Endothelial cell of umbilical vein (primary cell): Measurements from ENCODE around the gene TJP1. TPM values are rescaled to one million over a fixed set of nuclear protein-coding genes. Genes with fewer than 3 reads are reported as not detected.

Experiments used
- BruUV-seq: library from RNA; stranded (reverse); fragments of 400-500 nt; replicated peaks from 2 replicates; lab custom pipeline; 2021; lab: Mats Ljungman, UMichigan
- CTCF ChIA-PET: fragments of 300-600, 350-600 bp; sonication (Branson Sonifier 250); formaldehyde crosslinking; loops from one replicate; lab custom pipeline; 2021; ENCODE audit warnings: antibody characterized with exemption, inconsistent platforms; lab: Charles Lee
- POLR2A ChIA-PET: fragments of 300-600, 350-600 bp; sonication (Branson Sonifier 250); formaldehyde crosslinking; loops from one replicate; lab custom pipeline; 2021; ENCODE audit warnings: antibody characterized with exemption, inconsistent platforms; lab: Charles Lee
- DNase-seq: peaks from one replicate; pipeline ENCODE4 v3.0.0-alpha.2; 2011; ENCODE audit warnings: low read depth, low spot score
- FAIRE-seq: peaks from 2 replicates; lab custom pipeline; 2011; peaks lifted over from hg19 to GRCh38; lab: Jason Lieb, UNC
- H2AFZ ChIP-seq: 2 replicates; pipeline ENCODE4 v1.6.0; 2012; ENCODE audit warnings: low read depth, low read length, control low read depth, inconsistent platforms
- H3K27ac ChIP-seq: 2 replicates; pipeline ENCODE4 v1.5.1; 2011; ENCODE audit warnings: low read depth, mild to moderate bottlenecking, control low read depth, low read length, moderate library complexity; ENCODE audit not compliant: insufficient read depth
- H3K27me3 ChIP-seq, 2 experiments: 2 replicates each; pipeline versions ENCODE4 v1.6.0 to v1.6.1; 2011; ENCODE audit warnings: low read length in 2 of 2, mixed read lengths in 1 of 2; ENCODE audit not compliant: control insufficient read depth in 2 of 2, insufficient read depth in 2 of 2
- H3K36me3 ChIP-seq, 2 experiments: 2 replicates in 1 of 2; 3 replicates in 1 of 2; pipeline ENCODE4 v1.5.1; 2011; ENCODE audit warnings: low read length in 2 of 2, mild to moderate bottlenecking in 1 of 2, moderate library complexity in 1 of 2; ENCODE audit not compliant: control insufficient read depth in 2 of 2, insufficient read depth in 2 of 2; ENCODE audit errors: extremely low read depth in 1 of 2
- H3K4me1 ChIP-seq: 3 replicates; pipeline ENCODE4 v1.5.1; 2011; ENCODE audit warnings: mild to moderate bottlenecking, low read length; ENCODE audit not compliant: control insufficient read depth, insufficient read depth; ENCODE audit errors: extremely low read depth
- H3K4me2 ChIP-seq: 2 replicates; pipeline ENCODE4 v1.6.1; 2011; ENCODE audit warnings: low read length, control low read depth, mixed read lengths; ENCODE audit not compliant: insufficient read depth
- H3K4me3 ChIP-seq, 3 experiments: fragments of 200-600 bp in 1 of 3; sonication (generic), shearing (Covaris generic) in 1 of 3; replicated peaks in 1 of 3; 2 replicates each; pipeline ENCODE4 v1.5.1; 2011 to 2016; ENCODE audit warnings: control low read depth in 3 of 3, low read length in 3 of 3, mild to moderate bottlenecking in 2 of 3, inconsistent platforms in 1 of 3, low read depth in 1 of 3, moderate library complexity in 1 of 3; ENCODE audit not compliant: insufficient read depth in 1 of 3
- H3K79me2 ChIP-seq: 2 replicates; pipeline ENCODE4 v1.6.0; 2012; ENCODE audit warnings: low read length, inconsistent platforms; ENCODE audit not compliant: control insufficient read depth, insufficient read depth
- H3K9ac ChIP-seq: replicated peaks from 2 replicates; pipeline ENCODE3; 2011; ENCODE audit warnings: low read length, control low read depth; ENCODE audit not compliant: insufficient read depth; ENCODE audit errors: extremely low read depth
- H3K9me1 ChIP-seq: replicated peaks from 3 replicates; pipeline ENCODE4 v1.6.0; 2011; ENCODE audit warnings: mild to moderate bottlenecking, low read length; ENCODE audit not compliant: control insufficient read depth, insufficient read depth; ENCODE audit errors: extremely low read depth
- H3K9me3 ChIP-seq: replicated peaks from 2 replicates; pipeline ENCODE4 v1.5.1; 2012; ENCODE audit warnings: low read length, inconsistent platforms; ENCODE audit not compliant: control insufficient read depth, insufficient read depth
- H4K20me1 ChIP-seq: replicated peaks from 2 replicates; pipeline ENCODE3; 2011; ENCODE audit warnings: mild to moderate bottlenecking, low read length; ENCODE audit not compliant: control insufficient read depth, insufficient read depth; ENCODE audit errors: extremely low read depth
- EZH2 ChIP-seq: IDR thresholded peaks from 2 replicates; pipeline ENCODE4 v1.6.1; 2012; ENCODE audit warnings: borderline replicate concordance, low read depth, mild to moderate bottlenecking, moderate library complexity, low read length, inconsistent platforms; ENCODE audit not compliant: severe bottlenecking
- FOS ChIP-seq: IDR thresholded peaks from 2 replicates; pipeline ENCODE4 v1.6.1; 2011; ENCODE audit warnings: mild to moderate bottlenecking, low read length, moderate library complexity, borderline replicate concordance; ENCODE audit not compliant: insufficient read depth
- GATA2 ChIP-seq: IDR thresholded peaks from 2 replicates; pipeline ENCODE4 v1.7.0; 2011; ENCODE audit warnings: low read depth, mild to moderate bottlenecking, moderate library complexity, mixed read lengths, low read length; ENCODE audit not compliant: insufficient read length, insufficient read depth
- JUN ChIP-seq: IDR thresholded peaks from 2 replicates; pipeline ENCODE4 v1.6.1; 2011; ENCODE audit warnings: borderline replicate concordance, low read depth; ENCODE audit not compliant: insufficient read length, insufficient read depth
- MYC ChIP-seq: IDR thresholded peaks from one replicate; pipeline ENCODE4 v1.6.1; 2011; ENCODE audit warnings: mild to moderate bottlenecking, low read depth, low read length
- POLR2A ChIP-seq: IDR thresholded peaks from 2 replicates; pipeline ENCODE4 v1.6.1; 2012; ENCODE audit warnings: low read depth, mild to moderate bottlenecking, control low read depth, low read length
- POLR2AphosphoS5 ChIP-seq: IDR thresholded peaks from 2 replicates; pipeline ENCODE4 v1.6.1; 2012; ENCODE audit warnings: low read depth, mild to moderate bottlenecking, control low read depth, low read length, moderate library complexity; ENCODE audit not compliant: insufficient read depth
- dilution Hi-C: fragments of 300-500 bp; cut with MboI; formaldehyde crosslinking; loops from one replicate; pipeline ENCODE4 v1.15.0; 2019; ENCODE audit warnings: low sequenced_read_pairs; ENCODE audit not compliant: extremely low pct_ligation_motif_present
- intact Hi-C: fragments of 100-400 bp; cut with micrococcal nuclease; formaldehyde crosslinking; loops from one replicate; pipeline ENCODE4 v1.10.0; 2022
- polyA plus RNA-seq, 4 experiments: library from polyadenylated mRNA; depleted of rRNA in 3 of 4; stranded (reverse) in 3 of 4; unstranded in 1 of 4; fragments of >200 nt; gene quantifications; 2 replicates each; pipeline versions ENCODE4 v1.2.1 to v1.2.3, GENCODE V29; 2011 to 2012; ENCODE audit warnings: missing spikeins in 1 of 4
- total RNA-seq: library from RNA; stranded (reverse); gene quantifications from 2 replicates; pipeline ENCODE4 v1.2.3, GENCODE V29; 2021
- TF ChIP-seq, protein P1 (sequence below): IDR thresholded peaks from 2 replicates; pipeline ENCODE4 v1.6.1; 2011; ENCODE audit not compliant: insufficient read depth, insufficient read length
- TF ChIP-seq, protein P2 (sequence below), 2 donors: IDR thresholded peaks; 1 replicate in 1 of 2; 2 replicates in 1 of 2; pipeline ENCODE4 v1.5.1; 2011; ENCODE audit warnings: low read length in 2 of 2, mild to moderate bottlenecking in 2 of 2, moderate library complexity in 2 of 2, control low read depth in 1 of 2, inconsistent platforms in 1 of 2, low read depth in 1 of 2; ENCODE audit not compliant: insufficient read depth in 1 of 2; ENCODE audit errors: extremely low read depth in 1 of 2

The TJP1 gene
- total and polyA plus RNA-seq, 2 donors (not counting 3 experiments of a cell fraction or from before 2014, with no cell fraction given): 45.6 to 128 TPM

GRCh38 chr15:29774900-29775299 is 47.4 kb downstream of the TJP1 start:
- Histone ChIP-seq H4K20me1 (peaks cover 15% of the 10 kb centered on the region), H3K9me3 (no peaks in the 10 kb centered on the region), H3K4me2 (no peak overlapping the region), H3K9me1 (no peaks in the 10 kb centered on the region), H3K36me3 (peaks cover 5 to 7% of the 10 kb centered on the region in 2 experiments), H3K4me3 (no peak overlapping the region), H2AFZ (no peak overlapping the region), H3K9ac (no peak overlapping the region), H3K27ac (no peak overlapping the region), H3K79me2 (peaks cover 72% of the 10 kb centered on the region), H3K27me3 (no peaks in the 10 kb centered on the region), H3K4me1 (no peaks in the 10 kb centered on the region)
- dilution Hi-C loops: no loop called here
- intact Hi-C loops: loop anchor here (5.0 kb wide), 1 partner anchor 47 kb away; the partner anchor contains the start of gene TJP1
- no peak for DNase-seq
- no peak for FAIRE-seq
- ChIA-PET CTCF (no interaction called here), POLR2A (no interaction called here)
- TF ChIP-seq POLR2AphosphoS5: no peak
- no peak for TF ChIP-seq POLR2A
- no peak for TF ChIP-seq FOS
- TF ChIP-seq, protein P1, sequence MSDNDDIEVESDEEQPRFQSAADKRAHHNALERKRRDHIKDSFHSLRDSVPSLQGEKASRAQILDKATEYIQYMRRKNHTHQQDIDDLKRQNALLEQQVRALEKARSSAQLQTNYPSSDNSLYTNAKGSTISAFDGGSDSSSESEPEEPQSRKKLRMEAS: no peak
- no peak for TF ChIP-seq EZH2
- TF ChIP-seq, protein P2, sequence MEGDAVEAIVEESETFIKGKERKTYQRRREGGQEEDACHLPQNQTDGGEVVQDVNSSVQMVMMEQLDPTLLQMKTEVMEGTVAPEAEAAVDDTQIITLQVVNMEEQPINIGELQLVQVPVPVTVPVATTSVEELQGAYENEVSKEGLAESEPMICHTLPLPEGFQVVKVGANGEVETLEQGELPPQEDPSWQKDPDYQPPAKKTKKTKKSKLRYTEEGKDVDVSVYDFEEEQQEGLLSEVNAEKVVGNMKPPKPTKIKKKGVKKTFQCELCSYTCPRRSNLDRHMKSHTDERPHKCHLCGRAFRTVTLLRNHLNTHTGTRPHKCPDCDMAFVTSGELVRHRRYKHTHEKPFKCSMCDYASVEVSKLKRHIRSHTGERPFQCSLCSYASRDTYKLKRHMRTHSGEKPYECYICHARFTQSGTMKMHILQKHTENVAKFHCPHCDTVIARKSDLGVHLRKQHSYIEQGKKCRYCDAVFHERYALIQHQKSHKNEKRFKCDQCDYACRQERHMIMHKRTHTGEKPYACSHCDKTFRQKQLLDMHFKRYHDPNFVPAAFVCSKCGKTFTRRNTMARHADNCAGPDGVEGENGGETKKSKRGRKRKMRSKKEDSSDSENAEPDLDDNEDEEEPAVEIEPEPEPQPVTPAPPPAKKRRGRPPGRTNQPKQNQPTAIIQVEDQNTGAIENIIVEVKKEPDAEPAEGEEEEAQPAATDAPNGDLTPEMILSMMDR (IDR thresholded peaks at IDR 0.05; ENCODE audit: extremely low read depth in 1 of 2, insufficient read depth in 1 of 2, low read depth in 1 of 2, low read length in 2 of 2): no peak
- TF ChIP-seq JUN: no peak
- no peak for TF ChIP-seq GATA2
- TF ChIP-seq MYC: no peak
- BruUV-seq: no TSS peak
